Activated naive CD4-positive, alpha-beta T cell treated with anti-CD3 and anti-CD28 coated beads, Interleukin-2, amount 10 ng/mL, durations not matched to agents 5 hours and 36 hours (primary cell): ENCODE results near the gene PHACTR1. TPM values are rescaled to one million over a fixed set of nuclear protein-coding genes. Genes with fewer than 3 reads are reported as not detected.

Experiments
- total RNA-seq, 2 experiments: library from RNA; stranded (reverse); gene quantifications; one replicate each; pipeline ENCODE4 v1.2.3, GENCODE V29; 2021

Gene PHACTR1
- total RNA-seq: under 1 TPM; 0.03 to 0.12 TPM

GRCh38 chr6:12716298-12716916 is at the start of gene PHACTR1:
TSS of gene PHACTR1 (plus strand) at chr6:12716767.

GRCh38 chr6:13328076-13328874 is 611.7 kb downstream of the PHACTR1 start, which contains the start of gene TBC1D7:
TSS of gene TBC1D7 (minus strand) at chr6:13328537. CDS start at chr6:13326898, 1,639 bp downstream.

